ENCODE measurements around the gene OVCH1.

- TF ChIP-seq CTCF (IDR thresholded peaks at IDR 0.05) (no peak), EZH2 (IDR thresholded peaks at IDR 0.05) (no peak), EZH2phosphoT487 (IDR thresholded peaks at IDR 0.05) (no peak)
Observed at GRCh38 chr12:29486972-29487371, 10.5 kb downstream of the OVCH1 start.
